ENCODE data around the gene LRRC18.

Gene LRRC18

DNA sequence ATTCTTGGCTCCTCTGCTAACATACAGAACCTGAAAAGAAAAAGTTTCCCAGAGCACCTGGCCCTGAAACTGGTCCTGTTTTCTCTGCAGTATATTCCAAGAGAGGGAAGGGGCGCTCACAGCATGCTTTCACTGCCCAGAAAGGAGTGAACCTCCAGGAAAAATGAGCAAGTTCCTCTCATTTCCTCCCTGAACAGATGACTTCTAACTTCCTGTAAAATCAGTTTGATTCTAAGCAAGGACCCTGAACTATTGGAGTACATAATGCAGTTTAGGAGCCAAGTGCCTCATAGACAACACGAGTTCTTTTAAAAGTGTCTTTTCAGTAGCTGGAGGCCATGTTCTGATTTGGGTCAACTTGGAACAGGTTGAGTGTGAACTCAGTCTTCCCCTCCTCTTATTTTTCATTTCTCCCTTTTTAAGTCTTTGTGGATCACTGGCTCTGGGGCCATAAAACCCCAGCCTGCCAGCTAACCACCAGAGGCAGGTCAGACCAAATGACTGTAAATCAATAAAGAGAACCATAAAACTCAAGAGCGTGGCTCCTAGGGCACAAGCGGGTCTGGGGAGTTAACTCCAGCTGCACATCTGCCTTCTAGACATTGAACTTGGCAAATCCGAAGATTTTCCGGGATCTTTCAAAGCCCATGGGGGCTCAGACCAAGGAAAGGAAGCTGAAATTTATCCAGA is 5.9 kb upstream of the LRRC18 start:
- DNase-seq: no peak

DNA sequence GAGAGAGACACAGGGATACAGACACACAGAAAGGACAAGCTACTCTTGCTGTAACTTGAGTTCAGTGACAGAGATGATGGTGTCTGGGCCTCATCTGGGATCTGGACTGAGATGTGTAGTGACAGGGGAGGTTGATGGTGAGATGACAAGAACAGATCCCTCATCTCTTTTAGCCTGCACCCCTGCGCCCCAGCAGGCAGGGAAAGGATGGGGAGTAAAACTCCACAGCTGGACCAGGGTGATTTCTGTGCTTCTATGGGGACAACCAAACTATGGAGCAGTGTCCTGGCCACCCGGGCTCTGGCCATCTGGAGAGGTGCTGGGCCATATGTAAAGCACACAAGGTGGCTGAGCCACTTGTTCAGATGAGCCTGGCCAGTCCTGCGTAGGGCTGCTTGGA is 4.5 kb upstream of the LRRC18 start:
- no peak for DNase-seq

DNA sequence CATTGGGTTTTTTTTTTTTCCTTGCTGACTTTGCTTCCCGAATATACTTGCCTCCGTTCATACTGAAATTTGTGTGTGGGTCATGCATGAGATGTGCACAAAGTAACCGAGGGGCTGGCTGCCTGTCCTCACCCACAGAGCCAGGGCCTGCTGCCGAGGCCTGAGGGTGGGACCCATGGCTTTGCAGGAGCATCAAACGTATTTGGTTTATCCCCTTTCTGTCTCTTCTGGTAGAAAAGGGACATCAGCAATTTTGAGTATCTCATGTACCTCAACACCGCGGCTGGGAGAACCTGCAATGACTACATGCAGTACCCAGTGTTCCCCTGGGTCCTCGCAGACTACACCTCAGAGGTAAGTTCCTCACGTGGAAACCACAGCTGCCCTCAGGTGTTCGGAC is 3.5 kb upstream of the LRRC18 start:
- no peak for DNase-seq

GRCh38 chr10:48941427-48942075 is 1.9 kb upstream of the LRRC18 start:
- DNase-seq: no peak

GRCh38 chr10:48940958-48941357 is 1.3 kb upstream of the LRRC18 start:
- no peak for DNase-seq

DNA sequence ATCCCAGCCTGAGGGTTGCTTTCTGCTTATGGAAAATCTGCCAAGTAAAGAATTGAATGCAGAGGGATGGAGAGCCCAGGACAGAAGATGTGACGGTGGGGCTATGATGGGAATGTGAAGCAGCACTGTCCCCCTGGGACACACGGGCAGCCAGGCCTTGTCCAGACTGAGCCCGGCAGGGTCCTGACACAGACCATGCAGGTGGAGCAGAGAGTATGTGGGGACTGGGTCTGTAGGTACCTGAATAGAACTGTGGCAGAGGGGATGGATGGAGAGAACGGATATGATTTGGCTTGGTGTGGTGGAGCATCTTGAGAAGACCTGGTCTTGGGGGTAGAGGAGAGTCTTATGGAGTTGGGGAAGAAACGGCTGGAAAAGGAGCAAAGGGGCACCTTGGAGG is 732 bp upstream of the LRRC18 start:
- no peak for DNase-seq

- no peak for DNase-seq
Observed at GRCh38 chr10:48938990-48939536, 577 bp downstream of the LRRC18 start.

- DNase-seq: no peak
Observed at GRCh38 chr10:48938281-48938680, 1.4 kb downstream of the LRRC18 start.

DNA sequence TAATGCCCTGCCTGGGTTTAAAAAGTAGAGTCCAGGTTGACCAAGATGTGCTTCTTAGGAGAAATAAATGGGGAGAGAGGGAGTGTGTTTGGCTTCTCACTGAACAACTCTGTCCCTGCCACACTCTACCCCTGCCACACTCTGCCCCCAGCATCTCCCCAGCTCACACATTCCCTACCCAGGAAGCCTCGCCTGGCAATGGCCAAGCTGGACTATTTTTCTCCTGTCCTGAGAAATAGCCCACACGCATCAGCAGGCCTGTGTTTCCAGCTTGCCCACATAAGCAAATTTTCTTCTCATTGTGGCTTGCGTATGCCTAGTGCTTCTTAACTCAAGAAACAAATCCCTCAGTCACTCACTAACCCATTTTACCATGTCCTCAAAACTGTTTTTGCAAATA is 1.8 kb downstream of the LRRC18 start:
- DNase-seq: no peak

DNA sequence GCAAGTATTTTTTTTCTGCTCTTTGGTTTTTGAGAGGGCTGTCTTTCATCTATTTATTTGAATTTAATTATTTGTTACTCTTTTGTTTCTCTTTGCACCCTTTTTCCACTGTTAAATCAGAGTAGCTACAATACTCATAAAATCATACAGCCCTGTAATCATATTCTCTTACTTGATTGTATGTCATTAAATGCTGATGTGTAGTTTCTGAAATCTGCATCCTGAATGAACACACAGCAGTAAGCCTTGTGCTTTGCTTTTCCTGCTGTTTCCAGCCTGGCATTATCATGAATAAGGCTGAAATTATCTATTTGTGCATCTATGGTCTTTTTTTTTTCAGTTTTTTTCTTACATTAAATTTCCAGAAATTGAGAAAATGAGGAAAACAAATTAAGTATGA is 4.1 kb downstream of the LRRC18 start:
- DNase-seq: no peak

DNA sequence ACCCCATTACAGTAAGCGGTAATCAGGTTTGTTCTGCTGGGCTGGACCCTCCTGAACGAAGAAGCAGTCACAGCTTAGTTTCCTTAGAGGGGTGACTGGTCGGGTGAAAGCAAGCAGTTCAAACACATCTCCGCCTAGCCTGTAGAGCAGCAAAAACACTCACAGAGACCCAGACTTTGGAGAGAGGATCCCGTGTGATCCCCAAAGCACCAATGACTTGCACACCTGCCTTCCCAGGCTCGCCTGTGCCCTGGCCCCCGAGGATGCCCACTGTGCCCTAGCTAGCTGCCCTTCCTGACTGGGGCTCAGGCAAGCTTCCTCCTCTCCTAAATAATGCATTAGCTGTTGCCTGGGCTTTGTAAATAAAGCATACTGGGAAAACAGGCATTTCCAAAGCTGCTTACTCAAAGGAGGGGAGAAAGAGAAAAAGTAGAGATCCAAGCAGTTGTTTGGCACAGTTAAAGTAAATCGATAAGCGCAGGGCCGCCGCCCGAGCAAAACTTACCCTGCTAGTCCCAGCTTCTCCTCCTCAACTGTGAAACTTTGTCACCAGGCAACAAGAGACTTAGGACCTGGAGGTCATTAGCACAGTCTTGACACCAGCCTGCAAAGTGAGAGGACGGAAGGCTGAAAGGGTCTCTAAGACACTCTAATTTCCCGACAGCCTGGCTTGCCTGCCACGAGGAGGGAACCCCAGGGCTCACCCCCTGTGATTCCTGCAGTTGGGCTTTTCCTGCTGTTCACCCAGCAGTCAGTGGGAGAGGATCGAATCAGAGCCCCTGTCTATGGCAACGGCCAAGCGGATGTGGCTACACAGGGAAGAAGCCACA is 4.8 kb downstream of the LRRC18 start:
- DNase-seq: no peak

DNA sequence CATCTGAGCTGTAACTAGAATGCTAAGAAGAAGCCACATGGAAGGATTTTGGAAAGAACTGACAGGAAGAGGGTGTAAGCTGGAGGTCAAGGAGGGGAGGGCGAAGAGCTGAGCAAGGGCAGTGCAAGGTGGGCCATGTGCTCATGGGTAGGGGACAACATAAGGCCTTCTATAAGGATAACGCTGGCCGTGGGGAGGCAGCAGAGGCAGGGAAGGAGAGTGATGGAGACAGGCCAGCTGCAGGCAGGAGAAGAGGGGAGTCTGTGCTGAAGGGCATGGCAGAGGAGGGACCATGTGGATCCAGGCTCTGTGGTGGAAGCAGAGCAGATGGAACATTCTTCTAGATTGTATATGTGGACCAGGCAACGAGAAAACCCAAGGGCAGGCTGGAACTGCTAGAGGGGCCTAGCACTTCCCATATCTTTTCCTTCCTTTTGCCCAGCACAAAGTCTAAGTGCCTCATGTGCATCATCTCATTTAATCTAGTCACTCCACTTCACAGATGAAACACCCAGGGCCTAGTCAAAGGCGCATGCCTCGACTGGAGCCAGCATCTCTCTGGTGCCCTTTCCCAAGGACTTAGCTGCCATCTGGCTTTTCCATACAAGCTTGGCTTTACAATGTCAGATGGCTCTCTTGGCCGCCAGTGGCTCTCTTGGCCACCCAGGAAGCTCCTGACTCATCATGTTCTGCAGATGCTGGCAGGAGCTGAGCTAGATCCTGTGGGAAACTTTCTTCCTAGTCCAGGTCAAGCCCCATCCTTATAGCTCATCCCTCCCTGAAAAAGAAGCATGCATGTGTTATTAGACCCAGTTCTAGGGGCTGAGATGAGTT is 6.6 kb downstream of the LRRC18 start:
- no peak for DNase-seq

- no peak for DNase-seq
Observed at GRCh38 chr10:48931188-48931587, 8.5 kb downstream of the LRRC18 start.

GRCh38 chr10:48929413-48929990 is 10.1 kb downstream of the LRRC18 start:
- DNase-seq: no peak

GRCh38 chr10:48926764-48927540 is 12.7 kb downstream of the LRRC18 start:
- DNase-seq: no peak

DNA sequence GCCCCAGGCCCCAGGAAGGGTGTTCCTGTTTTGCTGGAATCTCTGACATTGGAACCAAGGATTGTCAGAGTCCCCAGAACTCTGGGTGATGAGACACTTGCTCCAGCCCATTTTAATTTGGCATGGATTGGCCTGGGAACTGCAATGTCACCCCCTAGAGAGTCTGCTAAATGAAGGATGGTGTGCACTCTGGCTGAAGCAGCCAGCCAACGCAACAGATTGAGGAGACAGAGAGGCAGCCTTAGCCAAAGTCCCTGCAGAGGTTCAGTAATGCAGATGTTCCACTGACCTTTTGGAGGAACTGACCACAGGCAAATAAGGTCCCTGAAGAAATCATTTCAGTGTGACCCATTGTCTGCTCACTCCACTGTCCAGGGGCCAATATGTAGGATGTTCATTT is 13.4 kb downstream of the LRRC18 start:
- DNase-seq: no peak

DNA sequence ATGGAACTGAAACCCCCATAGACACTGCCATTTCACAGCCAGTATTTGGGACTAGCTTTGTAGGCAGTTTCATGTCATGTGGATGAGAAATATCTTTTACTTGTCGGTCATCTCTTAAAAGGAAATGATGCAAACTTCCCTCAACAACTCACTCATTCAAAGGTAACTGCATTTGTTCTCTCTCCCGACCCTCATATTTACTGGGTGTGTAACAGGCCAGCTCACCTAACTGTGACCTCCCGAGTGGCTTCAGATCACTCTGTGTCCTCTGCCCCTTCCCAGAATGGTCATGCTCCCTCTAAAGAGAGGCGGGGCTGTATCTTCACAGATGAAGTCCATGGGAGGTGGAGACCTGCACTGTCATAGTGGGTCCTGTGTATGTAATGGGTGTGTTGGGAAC is 14.7 kb downstream of the LRRC18 start:
- no peak for DNase-seq

GRCh38 chr10:48923748-48924147 is 15.9 kb downstream of the LRRC18 start:
- DNase-seq: no peak

DNA sequence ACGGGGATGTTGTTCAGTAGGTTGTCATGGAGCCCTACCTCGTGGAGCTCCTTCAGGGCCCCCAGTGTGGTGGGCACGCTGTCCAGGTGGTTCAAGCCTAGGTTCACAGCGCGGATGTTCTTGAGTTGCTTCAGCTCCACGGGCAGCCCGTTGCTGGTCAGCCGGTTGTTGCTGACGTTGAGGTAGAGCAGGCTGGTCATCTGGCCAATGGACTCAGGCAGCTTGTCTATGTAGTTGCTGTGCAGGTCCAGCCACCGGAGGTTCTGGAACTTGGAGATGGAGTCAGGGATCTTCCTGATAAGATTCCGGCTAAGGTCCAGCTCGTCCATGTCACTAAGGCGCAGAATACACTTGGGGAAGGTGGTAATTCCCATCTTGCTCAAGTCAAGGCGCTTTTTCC is 26.0 kb downstream of the LRRC18 start:
- no peak for DNase-seq

- DNase-seq: no peak
Observed at GRCh38 chr10:48910548-48910947, 29.1 kb downstream of the LRRC18 start.

DNA sequence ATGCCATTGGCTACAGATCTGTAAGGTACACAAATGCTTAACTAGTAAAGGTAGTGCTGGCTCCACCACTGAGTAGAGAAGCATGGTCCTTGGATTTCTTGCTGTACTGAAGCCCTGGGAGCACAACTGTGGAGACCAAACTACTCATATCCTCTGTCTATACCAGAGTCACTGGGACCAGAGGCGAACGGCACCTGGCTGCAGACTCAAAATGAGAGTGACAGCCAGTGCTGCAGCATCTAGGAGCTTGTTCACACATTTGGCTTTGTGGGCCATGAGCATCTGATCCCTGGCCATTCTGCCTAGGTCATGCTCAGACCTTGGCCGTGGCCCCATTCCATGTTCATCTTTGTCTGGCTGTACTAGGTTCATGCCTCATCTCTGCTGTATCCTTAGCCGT is 31.9 kb downstream of the LRRC18 start:
- DNase-seq: no peak

DNA sequence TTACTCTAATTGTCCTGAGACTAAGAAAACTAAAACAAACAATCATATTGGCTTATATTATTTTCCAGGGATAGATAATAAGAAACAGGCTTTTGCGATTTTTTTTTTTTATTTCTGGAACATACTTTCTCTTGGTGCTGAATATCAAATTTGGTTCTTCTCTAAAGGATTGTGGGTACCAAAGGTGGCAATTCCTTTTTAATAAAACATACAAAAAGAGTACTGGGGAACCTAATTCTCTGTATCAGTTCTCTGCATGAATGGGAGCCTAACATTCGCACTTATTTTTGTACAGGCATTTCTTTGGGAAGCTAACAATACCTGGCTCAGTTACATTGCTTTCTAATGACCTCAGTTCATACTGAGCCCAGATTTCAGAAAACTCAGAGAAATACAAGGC is 32.8 kb downstream of the LRRC18 start:
- DNase-seq: no peak

All from activated gamma-delta T cell treated with Interleukin-2 at 50 U/mL for 16 hours (primary cell).